ENCODE data around the gene STEAP4.

The STEAP4 gene

GRCh38 chr7:88329532-88330463 lies 23.1 kb upstream of the STEAP4 start:
- no peak overlapping the region for H3K27ac ChIP-seq (ENCODE audit: low read length)
- H3K9me3 ChIP-seq (ENCODE audit: insufficient read depth, low read length), result peaks cover 6% of the 10 kb centered on the region; the same call in 1 of the 2 replicates
- H3K4me3 ChIP-seq (ENCODE audit: low read length), result no peak overlapping the region
- H3K79me2 ChIP-seq (ENCODE audit: low read length), result no peaks in the 10 kb centered on the region
- no peaks in the 10 kb centered on the region for H4K20me1 ChIP-seq (ENCODE audit: insufficient read depth, low read length)
- H3K4me1 ChIP-seq (ENCODE audit: low read length), result peaks cover 12% of the 10 kb centered on the region
- H3K27me3 ChIP-seq (ENCODE audit: low read depth, low read length), result no peaks in the 10 kb centered on the region
- H3K36me3 ChIP-seq (replicated peaks; ENCODE audit: low read depth, low read length), result peaks cover 9% of the 10 kb centered on the region
- H3K9ac ChIP-seq (ENCODE audit: low read length), result no peak overlapping the region
- H3K4me2 ChIP-seq (ENCODE audit: low read length), result no peak overlapping the region
- no peak for TF ChIP-seq EZH2phosphoT487 (IDR thresholded peaks at IDR 0.05; ENCODE audit: low read depth)
- no peak for TF ChIP-seq CTCF (IDR thresholded peaks at IDR 0.05; ENCODE audit: low read depth, low read length)
- H2AFZ ChIP-seq (ENCODE audit: low read depth, low read length), result no peak overlapping the region

GRCh38 chr7:88328787-88329186 lies 22.1 kb upstream of the STEAP4 start:
- Histone ChIP-seq H3K4me2 (ENCODE audit: low read length) (peak overlapping the region; percentile 4; the same call in 1 of the 2 replicates), H3K27me3 (ENCODE audit: low read depth, low read length) (no peaks in the 10 kb centered on the region), H4K20me1 (ENCODE audit: insufficient read depth, low read length) (no peaks in the 10 kb centered on the region), H3K9ac (ENCODE audit: low read length) (no peak overlapping the region), H2AFZ (ENCODE audit: low read depth, low read length) (no peak overlapping the region), H3K4me1 (ENCODE audit: low read length) (peaks cover 15% of the 10 kb centered on the region), H3K4me3 (ENCODE audit: low read length) (no peak overlapping the region), H3K9me3 (ENCODE audit: insufficient read depth, low read length) (peaks cover 6% of the 10 kb centered on the region; the same call in 1 of the 2 replicates), H3K79me2 (ENCODE audit: low read length) (no peaks in the 10 kb centered on the region), H3K27ac (ENCODE audit: low read length) (no peak overlapping the region), H3K36me3 (replicated peaks; ENCODE audit: low read depth, low read length) (peaks cover 9% of the 10 kb centered on the region)
- TF ChIP-seq EZH2phosphoT487 (IDR thresholded peaks at IDR 0.05; ENCODE audit: low read depth), result no peak
- no peak for TF ChIP-seq CTCF (IDR thresholded peaks at IDR 0.05; ENCODE audit: low read depth, low read length)

- no peaks in the 10 kb centered on the region for H3K79me2 ChIP-seq (ENCODE audit: low read length)
- peaks cover 6% of the 10 kb centered on the region; the same call in 1 of the 2 replicates for H3K9me3 ChIP-seq (ENCODE audit: insufficient read depth, low read length)
- H3K36me3 ChIP-seq (replicated peaks; ENCODE audit: low read depth, low read length), result peaks cover 9% of the 10 kb centered on the region
- no peak overlapping the region for H3K4me2 ChIP-seq (ENCODE audit: low read length)
- H2AFZ ChIP-seq (ENCODE audit: low read depth, low read length), result no peak overlapping the region
- no peak for TF ChIP-seq EZH2phosphoT487 (IDR thresholded peaks at IDR 0.05; ENCODE audit: low read depth)
- no peak for TF ChIP-seq CTCF (IDR thresholded peaks at IDR 0.05; ENCODE audit: low read depth, low read length)
- H3K4me3 ChIP-seq (ENCODE audit: low read length), result no peak overlapping the region
- peaks cover 41% of the 10 kb centered on the region for H3K4me1 ChIP-seq (ENCODE audit: low read length)
- H4K20me1 ChIP-seq (ENCODE audit: insufficient read depth, low read length), result no peaks in the 10 kb centered on the region
- H3K9ac ChIP-seq (ENCODE audit: low read length), result no peak overlapping the region
- H3K27ac ChIP-seq (ENCODE audit: low read length), result no peak overlapping the region
- H3K27me3 ChIP-seq (ENCODE audit: low read depth, low read length), result no peaks in the 10 kb centered on the region
Measured at GRCh38 chr7:88324699-88325098, 18.0 kb upstream of the STEAP4 start.

- peak overlapping the region; percentile 12; the same call in 1 of the 2 replicates for H3K4me3 ChIP-seq (ENCODE audit: low read length)
- no peak overlapping the region for H2AFZ ChIP-seq (ENCODE audit: low read depth, low read length)
- H4K20me1 ChIP-seq (ENCODE audit: insufficient read depth, low read length), result no peaks in the 10 kb centered on the region
- H3K9ac ChIP-seq (ENCODE audit: low read length), result no peak overlapping the region
- no peaks in the 10 kb centered on the region for H3K27me3 ChIP-seq (ENCODE audit: low read depth, low read length)
- peaks cover 3% of the 10 kb centered on the region; the same call in 1 of the 2 replicates for H3K9me3 ChIP-seq (ENCODE audit: insufficient read depth, low read length)
- H3K27ac ChIP-seq (ENCODE audit: low read length), result peak overlapping the region; percentile 29
- H3K4me2 ChIP-seq (ENCODE audit: low read length), result peak overlapping the region; percentile 33
- H3K4me1 ChIP-seq (ENCODE audit: low read length), result peaks cover 28% of the 10 kb centered on the region
- TF ChIP-seq CTCF (IDR thresholded peaks at IDR 0.05; ENCODE audit: low read depth, low read length) (no peak), EZH2phosphoT487 (IDR thresholded peaks at IDR 0.05; ENCODE audit: low read depth) (no peak)
- H3K79me2 ChIP-seq (ENCODE audit: low read length), result no peaks in the 10 kb centered on the region
- H3K36me3 ChIP-seq (replicated peaks; ENCODE audit: low read depth, low read length), result no peaks in the 10 kb centered on the region
Measured at GRCh38 chr7:88322151-88322550, 15.5 kb upstream of the STEAP4 start.

Data from OCI-LY3 (cell line).